ENCODE data around the gene FBXW2.

Gene FBXW2

GRCh38 chr9:120775859-120776258 lies 17.4 kb downstream of the FBXW2 start:
- ChIA-PET CTCF (no interaction called here), POLR2A (interaction anchor here (1.2 kb wide), 1 partner anchor 17 kb away, joined by 6 read pairs; the partner anchor contains the start of gene FBXW2)
- TF ChIP-seq L3MBTL2 (conservative IDR thresholded peaks at IDR 0.05) (no peak), FOXK2 (IDR thresholded peaks at IDR 0.05) (no peak), SP1 (IDR thresholded peaks at IDR 0.05) (no peak), TARDBP (IDR thresholded peaks at IDR 0.05) (no peak), NFRKB (IDR thresholded peaks at IDR 0.05) (no peak), FOXM1 (IDR thresholded peaks at IDR 0.05; ENCODE audit: borderline replicate concordance) (no peak), PKNOX1 (IDR thresholded peaks at IDR 0.05) (no peak), LEF1 (IDR thresholded peaks at IDR 0.05; ENCODE audit: borderline replicate concordance) (no peak), FOXA1 (IDR thresholded peaks at IDR 0.05) (no peak), BHLHE40 (IDR thresholded peaks at IDR 0.05; ENCODE audit: borderline replicate concordance) (no peak)
- DNase-seq (ENCODE audit: extremely low spot score), result no peak

GRCh38 chr9:120774719-120775118 lies 18.5 kb downstream of the FBXW2 start:
- ChIA-PET POLR2A (interaction anchor here (1.2 kb wide), 1 partner anchor 18 kb away, joined by 5 read pairs; the partner anchor contains the start of gene FBXW2), CTCF (no interaction called here)
- TF ChIP-seq ARNT (IDR thresholded peaks at IDR 0.05) (no peak), ELF4 (IDR thresholded peaks at IDR 0.05) (no peak), FOXA1 (IDR thresholded peaks at IDR 0.05) (no peak), PKNOX1 (IDR thresholded peaks at IDR 0.05) (no peak), SUZ12 (IDR thresholded peaks at IDR 0.05) (no peak), TARDBP (IDR thresholded peaks at IDR 0.05) (no peak), SP1 (IDR thresholded peaks at IDR 0.05) (no peak), NFRKB (IDR thresholded peaks at IDR 0.05) (no peak), FOXM1 (IDR thresholded peaks at IDR 0.05; ENCODE audit: borderline replicate concordance) (no peak), BHLHE40 (IDR thresholded peaks at IDR 0.05; ENCODE audit: borderline replicate concordance) (no peak)
- DNase-seq (ENCODE audit: extremely low spot score), result peak; percentile 19

- ChIA-PET POLR2A (interaction anchor here (1.3 kb wide), 1 partner anchor 20 kb away, joined by 3 read pairs; the partner anchor contains the start of gene FBXW2), CTCF (interaction anchor here (0.6 kb wide), 1 partner anchor 282 kb away, joined by 3 read pairs; no protein-coding TSS in a partner anchor)
- DNase-seq (ENCODE audit: extremely low spot score), result no peak
- TF ChIP-seq ELF4 (IDR thresholded peaks at IDR 0.05), result no peak
- TF ChIP-seq TARDBP (IDR thresholded peaks at IDR 0.05), result no peak
- TF ChIP-seq L3MBTL2 (conservative IDR thresholded peaks at IDR 0.05), result no peak
- TF ChIP-seq FOXM1 (IDR thresholded peaks at IDR 0.05; ENCODE audit: borderline replicate concordance), result no peak
- TF ChIP-seq FOXK2 (IDR thresholded peaks at IDR 0.05), result no peak
- no peak for TF ChIP-seq BHLHE40 (IDR thresholded peaks at IDR 0.05; ENCODE audit: borderline replicate concordance)
- no peak for TF ChIP-seq SP1 (IDR thresholded peaks at IDR 0.05)
- TF ChIP-seq FOXA1 (IDR thresholded peaks at IDR 0.05), result no peak
- TF ChIP-seq CTBP1 (IDR thresholded peaks at IDR 0.05; ENCODE audit: borderline replicate concordance), result no peak
- TF ChIP-seq PKNOX1 (IDR thresholded peaks at IDR 0.05), result no peak
- no peak for TF ChIP-seq SUZ12 (IDR thresholded peaks at IDR 0.05)
- no peak for TF ChIP-seq ZNF384 (IDR thresholded peaks at IDR 0.05)
- no peak for TF ChIP-seq LEF1 (IDR thresholded peaks at IDR 0.05; ENCODE audit: borderline replicate concordance)
These were observed 20.0 kb downstream of the FBXW2 start for GRCh38 chr9:120773256-120773655.

- POLR2A ChIA-PET, result interaction anchor here (1.2 kb wide), 1 partner anchor 22 kb away, joined by 3 read pairs; the partner anchor contains the start of gene FBXW2
- DNase-seq (ENCODE audit: extremely low spot score), result no peak
- CTCF ChIA-PET, result no interaction called here
- TF ChIP-seq PKNOX1 (IDR thresholded peaks at IDR 0.05) (no peak), L3MBTL2 (conservative IDR thresholded peaks at IDR 0.05) (no peak), FOXK2 (IDR thresholded peaks at IDR 0.05) (no peak), ELF4 (IDR thresholded peaks at IDR 0.05) (no peak), NFRKB (IDR thresholded peaks at IDR 0.05) (no peak)
These were observed 22.3 kb downstream of the FBXW2 start for GRCh38 chr9:120770931-120771330.

- CTCF ChIA-PET, result no interaction called here
- DNase-seq (ENCODE audit: extremely low spot score), result no peak
- POLR2A ChIA-PET, result no interaction called here
- no peak for TF ChIP-seq FOXK2 (IDR thresholded peaks at IDR 0.05)
- no peak for TF ChIP-seq BHLHE40 (IDR thresholded peaks at IDR 0.05; ENCODE audit: borderline replicate concordance)
- no peak for TF ChIP-seq CTBP1 (IDR thresholded peaks at IDR 0.05; ENCODE audit: borderline replicate concordance)
- no peak for TF ChIP-seq PKNOX1 (IDR thresholded peaks at IDR 0.05)
- TF ChIP-seq SUZ12 (IDR thresholded peaks at IDR 0.05), result no peak
- TF ChIP-seq SP1 (IDR thresholded peaks at IDR 0.05), result no peak
These were observed 24.3 kb downstream of the FBXW2 start for GRCh38 chr9:120768886-120769285.

GRCh38 chr9:120768247-120768646 lies 25.0 kb downstream of the FBXW2 start:
- no peak for DNase-seq (ENCODE audit: extremely low spot score)
- CTCF ChIA-PET, result no interaction called here
- POLR2A ChIA-PET, result interaction anchor here (1.3 kb wide), 1 partner anchor 161 kb away, joined by 3 read pairs; no protein-coding TSS in a partner anchor
- TF ChIP-seq ZNF384 (IDR thresholded peaks at IDR 0.05), result no peak
- TF ChIP-seq BHLHE40 (IDR thresholded peaks at IDR 0.05; ENCODE audit: borderline replicate concordance), result no peak
- TF ChIP-seq FOXM1 (IDR thresholded peaks at IDR 0.05; ENCODE audit: borderline replicate concordance), result no peak
- no peak for TF ChIP-seq ARNT (IDR thresholded peaks at IDR 0.05)
- no peak for TF ChIP-seq FOXK2 (IDR thresholded peaks at IDR 0.05)
- TF ChIP-seq FOXA1 (IDR thresholded peaks at IDR 0.05), result no peak
- no peak for TF ChIP-seq HDGF (IDR thresholded peaks at IDR 0.05; ENCODE audit: borderline replicate concordance)
- TF ChIP-seq CTBP1 (IDR thresholded peaks at IDR 0.05; ENCODE audit: borderline replicate concordance), result no peak
- TF ChIP-seq L3MBTL2 (conservative IDR thresholded peaks at IDR 0.05), result no peak
- no peak for TF ChIP-seq LEF1 (IDR thresholded peaks at IDR 0.05; ENCODE audit: borderline replicate concordance)
- TF ChIP-seq SP1 (IDR thresholded peaks at IDR 0.05), result no peak
- TF ChIP-seq NFRKB (IDR thresholded peaks at IDR 0.05), result no peak
- no peak for TF ChIP-seq ELF4 (IDR thresholded peaks at IDR 0.05)
- TF ChIP-seq SUZ12 (IDR thresholded peaks at IDR 0.05), result no peak
- no peak for TF ChIP-seq TARDBP (IDR thresholded peaks at IDR 0.05)
- no peak for TF ChIP-seq PKNOX1 (IDR thresholded peaks at IDR 0.05)
